NCI-H187 treated with DMSO at 0.1 percent for 48 hours (cell line): Measurements from ENCODE around the gene CLIP1.
"Not testable (repeated sequence)": the region's sequence is repeated elsewhere in the genome, so short reads cannot be mapped to it uniquely, and the experiment has no call there.

Experiments
- DNase-seq: peaks from one replicate; lab custom pipeline; 2025; lab: John Stamatoyannopoulos, UW

Gene CLIP1

GRCh38 chr12:122395319-122395718 is 27.1 kb downstream of the CLIP1 start:
- DNase-seq = no peak

- DNase-seq = no peak
These were observed 27.8 kb downstream of the CLIP1 start for GRCh38 chr12:122394626-122395194.

- no peak for DNase-seq
These were observed 28.7 kb downstream of the CLIP1 start for GRCh38 chr12:122393817-122394216.

GRCh38 chr12:122392411-122392810 is 30.1 kb downstream of the CLIP1 start:
- no peak for DNase-seq

- DNase-seq = no peak
These were observed 32.8 kb downstream of the CLIP1 start for GRCh38 chr12:122389677-122390076.

- no peak for DNase-seq
These were observed 34.6 kb downstream of the CLIP1 start for GRCh38 chr12:122387887-122388286.

- DNase-seq = no peak
These were observed 37.1 kb downstream of the CLIP1 start for GRCh38 chr12:122385171-122386016.

- no peak for DNase-seq
These were observed 39.5 kb downstream of the CLIP1 start for GRCh38 chr12:122382919-122383350.

- no peak for DNase-seq
These were observed 41.4 kb downstream of the CLIP1 start for GRCh38 chr12:122381021-122381420.

GRCh38 chr12:122376751-122377150 is 45.7 kb downstream of the CLIP1 start:
- not testable (repeated sequence) for DNase-seq

GRCh38 chr12:122374707-122375106 is 47.8 kb downstream of the CLIP1 start:
- DNase-seq = no peak

GRCh38 chr12:122371475-122372045 is 50.9 kb downstream of the CLIP1 start:
- DNase-seq = no peak

- DNase-seq = no peak
These were observed 54.0 kb downstream of the CLIP1 start for GRCh38 chr12:122368361-122369073.

- DNase-seq = not testable (repeated sequence)
These were observed 54.8 kb downstream of the CLIP1 start for GRCh38 chr12:122367632-122368031.

GRCh38 chr12:122366685-122367475 is 55.6 kb downstream of the CLIP1 start:
- no peak for DNase-seq

- not testable (repeated sequence) for DNase-seq
These were observed 57.2 kb downstream of the CLIP1 start for GRCh38 chr12:122365226-122365625.

GRCh38 chr12:122363782-122364181 is 58.7 kb downstream of the CLIP1 start:
- DNase-seq = no peak

- DNase-seq = no peak
These were observed 59.7 kb downstream of the CLIP1 start for GRCh38 chr12:122362755-122363154.

GRCh38 chr12:122358403-122358802 is 64.1 kb downstream of the CLIP1 start:
- DNase-seq = not testable (repeated sequence)

GRCh38 chr12:122357536-122357935 is 64.9 kb downstream of the CLIP1 start:
- DNase-seq = not testable (repeated sequence)

- not testable (repeated sequence) for DNase-seq
These were observed 65.5 kb downstream of the CLIP1 start for GRCh38 chr12:122356991-122357390.

- DNase-seq = no peak
These were observed 66.3 kb downstream of the CLIP1 start for GRCh38 chr12:122356192-122356635.
